Measurements from ENCODE around the gene MAPK8. TPM values are rescaled to one million over a fixed set of nuclear protein-coding genes. Genes with fewer than 3 reads are reported as not detected.

MAPK8 gene
- total and polyA plus RNA-seq, 9 of the 15 experiments (the other 6 are each of a cell fraction or from before 2014, with no cell fraction given), result 6.4 to 159 (median 71.0) TPM

DNA sequence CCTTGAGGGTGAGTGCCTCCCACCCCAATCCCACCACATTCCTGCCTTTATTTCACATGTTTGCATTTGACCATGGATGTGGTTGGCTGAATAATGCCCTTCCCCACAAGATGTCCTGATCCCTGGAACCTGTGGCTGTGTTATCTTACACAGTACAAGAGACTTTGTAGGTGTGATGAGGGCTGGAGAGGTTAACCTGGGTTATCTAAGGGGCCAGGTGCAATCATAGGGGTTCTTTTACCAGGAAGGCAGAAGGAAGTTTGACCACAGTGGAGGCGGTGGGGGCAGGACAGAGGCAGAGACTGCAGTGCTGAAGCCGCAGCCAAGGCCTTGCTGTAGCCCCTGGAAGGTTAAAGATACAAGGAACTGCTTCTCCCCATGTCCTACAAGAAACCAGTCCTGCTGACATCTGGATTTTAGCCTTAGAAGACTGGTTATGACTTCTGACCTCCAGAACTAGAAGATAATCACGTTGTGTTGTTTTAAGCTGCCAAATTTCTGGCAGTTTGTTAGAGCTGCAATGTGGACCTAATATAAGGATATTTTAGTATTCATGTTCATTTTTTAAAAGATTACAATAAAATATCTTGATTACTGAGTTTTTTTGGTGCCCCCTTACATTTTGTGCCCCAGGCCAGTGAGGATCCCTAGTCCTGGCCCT is 161.8 kb downstream of the MAPK8 start (continued):
- no peak for TF ChIP-seq NR2C2 (CRISPR knock-in tag; IDR thresholded peaks at IDR 0.05)
- TF ChIP-seq NR2C2 (tag; IDR thresholded peaks at IDR 0.05), result peak; percentile 53; the same call in 1 of the 2 replicates
- TF ChIP-seq FOXP1 (CRISPR knock-in tag; IDR thresholded peaks at IDR 0.05), result no peak
- peak; percentile 64 for TF ChIP-seq HDAC3 (IDR thresholded peaks at IDR 0.05; ENCODE audit: borderline replicate concordance, partially characterized antibody)
- TF ChIP-seq ZNF12 (CRISPR knock-in tag; IDR thresholded peaks at IDR 0.05), result no peak
- no peak for TF ChIP-seq MXI1 (IDR thresholded peaks at IDR 0.05; ENCODE audit: low read depth, low read length)
- no peak; the same call in 1 of the 2 replicates for TF ChIP-seq CREB3 (tag; conservative IDR thresholded peaks at IDR 0.05; ENCODE audit: low read depth)
- no peak for TF ChIP-seq MIER1 (IDR thresholded peaks at IDR 0.05; ENCODE audit: low read depth)
- no peak for TF ChIP-seq NFE2L1 (tag; IDR thresholded peaks at IDR 0.05; ENCODE audit: borderline replicate concordance, low read depth)
- no peak for TF ChIP-seq ZBTB17 (CRISPR knock-in tag; IDR thresholded peaks at IDR 0.05)
- no peak for TF ChIP-seq KLF10 (CRISPR knock-in tag; IDR thresholded peaks at IDR 0.05)
- TF ChIP-seq TAF15 (IDR thresholded peaks at IDR 0.05; ENCODE audit: low read depth, low read length), result no peak
- TF ChIP-seq, protein P1, sequence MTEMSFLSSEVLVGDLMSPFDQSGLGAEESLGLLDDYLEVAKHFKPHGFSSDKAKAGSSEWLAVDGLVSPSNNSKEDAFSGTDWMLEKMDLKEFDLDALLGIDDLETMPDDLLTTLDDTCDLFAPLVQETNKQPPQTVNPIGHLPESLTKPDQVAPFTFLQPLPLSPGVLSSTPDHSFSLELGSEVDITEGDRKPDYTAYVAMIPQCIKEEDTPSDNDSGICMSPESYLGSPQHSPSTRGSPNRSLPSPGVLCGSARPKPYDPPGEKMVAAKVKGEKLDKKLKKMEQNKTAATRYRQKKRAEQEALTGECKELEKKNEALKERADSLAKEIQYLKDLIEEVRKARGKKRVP (CRISPR knock-in tag; IDR thresholded peaks at IDR 0.05), result no peak
- no peak for TF ChIP-seq PRPF4 (IDR thresholded peaks at IDR 0.05; ENCODE audit: insufficient read depth, low read depth, low read length, poor library complexity, severe bottlenecking)
- no peak for TF ChIP-seq ZNF212 (CRISPR knock-in tag; IDR thresholded peaks at IDR 0.05)
- peak; percentile 67 to 74; a peak in 2 of 4 replicates for TF ChIP-seq TRIM24 (IDR thresholded peaks at IDR 0.05)
- no peak; the same call in 1 of the 2 replicates for TF ChIP-seq BRD4 (IDR thresholded peaks at IDR 0.05)
- TF ChIP-seq HOXB6 (CRISPR knock-in tag; IDR thresholded peaks at IDR 0.05; ENCODE audit: borderline replicate concordance), result no peak
- 0 out of 4 replicates have a peak, but pooled peaks of 1 of the 2 experiments have one; percentile 51 for TF ChIP-seq TEAD1 (CRISPR knock-in tag; IDR thresholded peaks at IDR 0.05)
- TF ChIP-seq, protein P2, sequence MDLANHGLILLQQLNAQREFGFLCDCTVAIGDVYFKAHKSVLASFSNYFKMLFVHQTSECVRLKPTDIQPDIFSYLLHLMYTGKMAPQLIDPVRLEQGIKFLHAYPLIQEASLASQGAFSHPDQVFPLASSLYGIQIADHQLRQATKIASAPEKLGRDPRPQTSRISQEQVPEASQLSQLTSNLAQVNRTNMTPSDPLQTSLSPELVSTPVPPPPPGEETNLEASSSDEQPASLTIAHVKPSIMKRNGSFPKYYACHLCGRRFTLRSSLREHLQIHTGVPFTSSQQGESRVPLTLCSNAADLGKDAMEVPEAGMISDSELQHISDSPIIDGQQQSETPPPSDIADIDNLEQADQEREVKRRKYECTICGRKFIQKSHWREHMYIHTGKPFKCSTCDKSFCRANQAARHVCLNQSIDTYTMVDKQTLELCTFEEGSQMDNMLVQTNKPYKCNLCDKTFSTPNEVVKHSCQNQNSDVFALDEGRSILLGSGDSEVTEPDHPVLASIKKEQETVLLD (IDR thresholded peaks at IDR 0.05), result peak; percentile 86
- peak; percentile 64 for TF ChIP-seq CXXC5 (CRISPR knock-in tag; IDR thresholded peaks at IDR 0.05)
- TF ChIP-seq, protein P3, sequence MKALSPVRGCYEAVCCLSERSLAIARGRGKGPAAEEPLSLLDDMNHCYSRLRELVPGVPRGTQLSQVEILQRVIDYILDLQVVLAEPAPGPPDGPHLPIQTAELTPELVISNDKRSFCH (CRISPR knock-in tag; IDR thresholded peaks at IDR 0.05), result no peak
- TF ChIP-seq, protein P3 (tag; IDR thresholded peaks at IDR 0.05), result peak; percentile 92
- TF ChIP-seq, protein P4, sequence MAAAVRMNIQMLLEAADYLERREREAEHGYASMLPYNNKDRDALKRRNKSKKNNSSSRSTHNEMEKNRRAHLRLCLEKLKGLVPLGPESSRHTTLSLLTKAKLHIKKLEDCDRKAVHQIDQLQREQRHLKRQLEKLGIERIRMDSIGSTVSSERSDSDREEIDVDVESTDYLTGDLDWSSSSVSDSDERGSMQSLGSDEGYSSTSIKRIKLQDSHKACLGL (CRISPR knock-in tag; IDR thresholded peaks at IDR 0.05; ENCODE audit: borderline replicate concordance, poor library complexity, severe bottlenecking), result no peak
- TF ChIP-seq ELF4 (CRISPR knock-in tag; IDR thresholded peaks at IDR 0.05), result 0 out of 2 replicates have a peak, but pooled peaks have one; percentile 10
- no peak for TF ChIP-seq FOS (IDR thresholded peaks at IDR 0.05; ENCODE audit: extremely low read depth, insufficient read length)

Measured in K562 (cell line).